ENCODE measurements around the gene IL17RD. TPM values are rescaled to one million over a fixed set of nuclear protein-coding genes. Genes with fewer than 3 reads are reported as not detected.

IL17RD gene
- total and polyA plus RNA-seq, 2 of the 4 experiments (the other 2 are of a cell fraction): 0.72 to 0.92 TPM

- TF ChIP-seq MAFK (IDR thresholded peaks at IDR 0.05; ENCODE audit: low read depth, low read length) (no peak), MXI1 (IDR thresholded peaks at IDR 0.05; ENCODE audit: borderline replicate concordance, low read depth, low read length) (no peak), RFX5 (IDR thresholded peaks at IDR 0.05; ENCODE audit: low read depth, low read length) (no peak), MAZ (IDR thresholded peaks at IDR 0.05; ENCODE audit: borderline replicate concordance, low read depth, low read length) (no peak), POLR2A (IDR thresholded peaks at IDR 0.05; ENCODE audit: low read depth, low read length) (no peak), RAD21 (IDR thresholded peaks at IDR 0.05; ENCODE audit: low read length) (no peak), SMC3 (IDR thresholded peaks at IDR 0.05; ENCODE audit: low read depth, low read length) (no peak), NFE2L2 (IDR thresholded peaks at IDR 0.05; ENCODE audit: low read depth, low read length) (no peak), RCOR1 (IDR thresholded peaks at IDR 0.05; ENCODE audit: insufficient replicate concordance, low read length) (no peak), CEBPB (IDR thresholded peaks at IDR 0.05; ENCODE audit: low read depth, low read length) (no peak), ELK1 (IDR thresholded peaks at IDR 0.05; ENCODE audit: borderline replicate concordance, low read depth, low read length) (no peak), CTCF (conservative IDR thresholded peaks at IDR 0.05; ENCODE audit: low read depth, low read length) (no peak), FOS (IDR thresholded peaks at IDR 0.05; ENCODE audit: low read depth, low read length) (no peak), BHLHE40 (IDR thresholded peaks at IDR 0.05; ENCODE audit: low read depth, low read length) (no peak), CHD1 (IDR thresholded peaks at IDR 0.05; ENCODE audit: low read depth, low read length) (no peak), USF2 (IDR thresholded peaks at IDR 0.05; ENCODE audit: low read depth, low read length) (no peak)
- H4K5ac ChIP-seq (ENCODE audit: low read depth, low read length): no peak overlapping the region
- H3K9me1 ChIP-seq (ENCODE audit: insufficient read depth, low read length): no peaks in the 10 kb centered on the region
- no peak overlapping the region for H3K56ac ChIP-seq (ENCODE audit: extremely low read depth, insufficient read depth, low read length)
- WGBS, 2 experiments (ENCODE audit: extremely low coverage in 2 of 2, insufficient read length in 1 of 2): no CpG with 5 or more reads among the region's 3 CpGs
- H4K91ac ChIP-seq (ENCODE audit: insufficient read depth, low read depth, low read length): no peak overlapping the region
- no peak overlapping the region for H2BK120ac ChIP-seq (ENCODE audit: low read depth, low read length)
- intact Hi-C loops (cut with micrococcal nuclease) (no loop called here), in situ Hi-C loops (cut with MboI; ENCODE audit: low sequenced_read_pairs) (no loop called here), dilution Hi-C loops (cut with HindIII; ENCODE audit: low sequenced_read_pairs, unreplicated experiment) (no loop called here)
- no peaks in the 10 kb centered on the region for H3K9me3 ChIP-seq (ENCODE audit: control insufficient read depth, insufficient read depth, low read length)
- no peak overlapping the region for H2AK5ac ChIP-seq (ENCODE audit: low read depth, low read length)
- H3K4me1 ChIP-seq (ENCODE audit: control insufficient read depth, insufficient read depth, low read length): no peaks in the 10 kb centered on the region
- H3K4me3 ChIP-seq (ENCODE audit: insufficient read depth, low read depth, low read length): no peak overlapping the region
- DNase-seq: no peak
- no peaks in the 10 kb centered on the region for H3K79me1 ChIP-seq (ENCODE audit: low read depth in 1 of 2, low read length in 2 of 2)
- ChIA-PET CTCF (no interaction called here), POLR2A (ENCODE audit: unreplicated experiment) (no interaction called here)
- no peak overlapping the region for H3K14ac ChIP-seq (replicated peaks; ENCODE audit: low read depth, low read length)
- H2BK5ac ChIP-seq (ENCODE audit: low read depth, low read length, poor library complexity, severe bottlenecking): no peak overlapping the region
- H2BK20ac ChIP-seq (ENCODE audit: low read depth, low read length): no peak overlapping the region
- no peak overlapping the region for H2AK9ac ChIP-seq (replicated peaks; ENCODE audit: low read depth, low read length, poor library complexity)
- H3K9ac ChIP-seq (ENCODE audit: low read depth, low read length): no peak overlapping the region
- no peak overlapping the region for H3K4me2 ChIP-seq (ENCODE audit: low read depth, low read length)
- H4K8ac ChIP-seq (ENCODE audit: low read depth in 2 of 2, low read length in 2 of 2): no peak overlapping the region
- no peak overlapping the region for H2AFZ ChIP-seq (replicated peaks; ENCODE audit: low read length, poor library complexity)
- H3K4ac ChIP-seq (ENCODE audit: low read depth, low read length): no peak overlapping the region
- no peak overlapping the region for H2BK15ac ChIP-seq (ENCODE audit: low read depth, low read length)
- peaks cover 5% of the 10 kb centered on the region; the same call in 1 of the 2 replicates for H3K27me3 ChIP-seq (ENCODE audit: control insufficient read depth, insufficient read depth, low read length)
- no peak overlapping the region for H3K18ac ChIP-seq (ENCODE audit: low read depth, low read length)
- no peak overlapping the region for H3K23ac ChIP-seq (ENCODE audit: low read depth, low read length)
- BruUV-seq (replicated peaks): no TSS peak
- no peak for ATAC-seq (ENCODE audit: low read depth)
- no peak overlapping the region for H3K27ac ChIP-seq (ENCODE audit: insufficient read depth, low read length)
- H4K20me1 ChIP-seq (ENCODE audit: insufficient read depth, low read length): no peaks in the 10 kb centered on the region
- no peaks in the 10 kb centered on the region for H3K36me3 ChIP-seq (ENCODE audit: control insufficient read depth, insufficient read depth, low read length)
Observed at GRCh38 chr3:57120040-57120439, 45.1 kb downstream of the IL17RD start.
